GM13976 (cell line): Measurements from ENCODE around the gene MTSS2.

Experiments
- DNase-seq: peaks from one replicate; pipeline ENCODE4 v3.0.0; 2012; ENCODE audit warnings: low spot score
- CTCF ChIP-seq: IDR thresholded peaks from 2 replicates; pipeline ENCODE4 v1.5.1; 2012; ENCODE audit warnings: borderline replicate concordance, mild to moderate bottlenecking; ENCODE audit not compliant: insufficient read depth; ENCODE audit errors: extremely low read depth, missing control alignments, control extremely low read depth
- in situ Hi-C: fragments of 300-500 bp; cut with MboI; formaldehyde crosslinking; loops from one replicate; pipeline ENCODE4 v1.12.0; 2022; ENCODE audit warnings: low sequenced_read_pairs, mixed read lengths, inconsistent platforms; ENCODE audit not compliant: unreplicated experiment

MTSS2 gene

GRCh38 chr16:70691223-70692129, 5.6 kb upstream of the MTSS2 start:
- in situ Hi-C loops, result no loop called here
- TF ChIP-seq CTCF, result no peak
- DNase-seq, result no peak

- DNase-seq, result no peak
- no peak for TF ChIP-seq CTCF
- in situ Hi-C loops, result no loop called here
These were observed 4.4 kb upstream of the MTSS2 start for GRCh38 chr16:70689970-70690891.

GRCh38 chr16:70689035-70689969, 3.4 kb upstream of the MTSS2 start:
- in situ Hi-C loops, result no loop called here
- TF ChIP-seq CTCF, result no peak
- DNase-seq, result no peak

GRCh38 chr16:70688246-70688742, 2.4 kb upstream of the MTSS2 start:
- DNase-seq, result no peak
- in situ Hi-C loops, result no loop called here
- no peak for TF ChIP-seq CTCF

- in situ Hi-C loops, result no loop called here
- no peak for TF ChIP-seq CTCF
These were observed 1.9 kb upstream of the MTSS2 start for GRCh38 chr16:70687671-70688245.

More at GRCh38 chr16:70687671-70688245, 1.9 kb upstream of the MTSS2 start:
- DNase-seq, result no peak
